Duodenal mucosa (tissue), 2 donors: Measurements from ENCODE around the gene COMP.

Experiments used
- H3K27ac ChIP-seq: one replicate; pipeline ENCODE4 v1.7.0; 2013; ENCODE audit warnings: low read depth, low read length
- H3K27me3 ChIP-seq, 2 donors: one replicate each; pipeline ENCODE4 v1.7.0; 2013; ENCODE audit warnings: low read length in 2 of 2, control low read depth in 1 of 2; ENCODE audit not compliant: insufficient read depth in 2 of 2, control insufficient read depth in 1 of 2
- H3K36me3 ChIP-seq, 2 donors: one replicate each; pipeline ENCODE4 v1.7.0; 2013; ENCODE audit warnings: low read length in 2 of 2, control low read depth in 1 of 2; ENCODE audit not compliant: insufficient read depth in 2 of 2, control insufficient read depth in 1 of 2
- H3K4me1 ChIP-seq, 2 donors: one replicate each; pipeline ENCODE4 v1.7.0; 2013; ENCODE audit warnings: low read length in 2 of 2, control low read depth in 1 of 2; ENCODE audit not compliant: insufficient read depth in 2 of 2, control insufficient read depth in 1 of 2
- H3K4me3 ChIP-seq, 2 donors: one replicate each; pipeline ENCODE4 v1.7.0; 2013; ENCODE audit warnings: low read length in 2 of 2, low read depth in 1 of 2
- H3K9ac ChIP-seq, 2 donors: one replicate each; pipeline ENCODE4 v1.7.0; 2013; ENCODE audit warnings: low read length in 2 of 2, low read depth in 1 of 2
- H3K9me3 ChIP-seq, 2 donors: one replicate each; pipeline ENCODE4 v1.7.0; 2013; ENCODE audit warnings: low read length in 2 of 2, control low read depth in 1 of 2; ENCODE audit not compliant: control insufficient read depth in 1 of 2

COMP gene

DNA sequence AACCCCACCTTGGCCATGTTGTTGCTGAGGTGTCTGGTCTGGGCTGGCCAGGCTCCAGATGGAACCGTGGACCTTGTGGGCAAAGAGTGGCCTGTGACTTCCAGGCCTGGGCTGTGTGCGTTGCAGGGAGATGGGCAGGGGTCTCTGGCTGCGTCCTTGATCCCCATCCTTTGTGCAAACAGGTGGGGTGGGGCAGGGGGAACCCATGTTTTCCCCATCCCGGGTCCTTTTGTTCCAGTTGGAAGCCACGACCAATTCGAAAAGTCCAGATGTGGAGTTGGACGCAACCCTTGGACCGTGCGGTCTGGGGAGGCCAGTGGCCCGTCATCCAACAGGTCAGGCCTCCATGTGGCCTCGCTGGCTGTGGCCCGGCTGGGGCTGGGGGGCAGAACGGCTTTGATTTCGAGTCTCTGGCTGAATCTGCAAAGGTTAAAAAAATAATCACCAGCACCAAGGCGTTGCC is 13.1 kb upstream of the COMP start:
- Histone ChIP-seq H3K9ac (no peak overlapping the region), H3K27me3 (peaks cover under 1 to 8% of the 10 kb centered on the region in 2 donors), H3K4me1 (peaks cover 2% of the 10 kb centered on the region in 2 donors), H3K36me3 (no peaks in the 10 kb centered on the region), H3K4me3 (no peak overlapping the region), H3K27ac (no peak overlapping the region), H3K9me3 (no peaks in the 10 kb centered on the region)

DNA sequence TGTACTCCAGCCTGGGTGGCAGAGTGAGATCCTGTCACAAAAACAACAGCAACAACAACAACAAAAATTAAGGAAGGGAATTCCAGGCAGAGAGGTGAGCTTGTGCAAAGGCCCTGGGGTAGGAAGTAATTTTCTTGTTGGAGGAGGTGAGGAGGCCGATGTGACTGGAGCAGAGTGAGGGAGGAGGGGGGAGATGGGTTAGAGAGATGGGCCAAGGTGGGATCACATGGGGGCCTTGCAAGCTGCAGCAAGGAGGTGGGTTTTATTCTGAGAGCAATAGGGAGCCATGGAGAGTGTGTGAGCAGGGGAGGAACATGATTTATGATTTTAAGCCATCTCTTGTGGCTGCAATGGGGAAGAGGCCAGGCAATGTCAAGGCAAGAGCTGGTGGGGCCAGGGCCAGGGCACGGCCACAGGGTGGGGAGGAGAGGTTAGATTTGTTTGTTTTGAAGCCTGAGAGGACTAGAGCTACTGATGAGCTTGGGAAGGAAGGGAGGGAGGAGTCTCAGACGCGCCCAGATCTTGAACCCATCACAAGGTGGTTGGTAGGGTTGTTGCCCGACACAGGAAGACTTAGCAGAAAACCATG is 12.5 kb upstream of the COMP start:
- Histone ChIP-seq H3K4me3 (no peak overlapping the region), H3K9ac (no peak overlapping the region), H3K9me3 (no peaks in the 10 kb centered on the region), H3K27ac (no peak overlapping the region), H3K27me3 (peaks cover 4 to 12% of the 10 kb centered on the region in 2 donors), H3K36me3 (no peaks in the 10 kb centered on the region), H3K4me1 (peaks cover 7% of the 10 kb centered on the region in 2 donors)

DNA sequence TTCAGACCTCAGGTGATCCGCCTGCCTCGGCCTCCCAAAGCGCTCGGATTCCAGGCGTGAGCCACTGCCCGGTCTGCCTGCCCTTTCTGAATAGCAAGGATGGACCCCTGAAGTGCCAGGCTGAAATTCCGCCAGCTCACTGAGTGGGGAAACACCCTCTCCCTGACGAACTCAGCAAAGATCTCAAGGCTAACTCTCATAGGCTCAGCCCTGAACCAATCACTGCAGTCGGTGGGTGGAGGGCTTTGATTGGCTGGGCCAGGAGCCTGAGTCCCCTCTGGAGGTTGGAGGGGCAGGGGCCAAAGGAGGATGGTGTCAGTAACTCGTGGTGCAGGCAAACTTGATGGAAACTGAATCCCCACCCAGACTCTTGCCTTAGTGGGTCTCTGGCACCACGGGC is 11.2 kb upstream of the COMP start:
- H3K4me1 ChIP-seq, result peaks cover 7 to 8% of the 10 kb centered on the region in 2 donors
- no peak overlapping the region for H3K9ac ChIP-seq
- no peak overlapping the region for H3K4me3 ChIP-seq
- H3K27me3 ChIP-seq, result peaks cover 4 to 14% of the 10 kb centered on the region in 2 donors
- no peaks in the 10 kb centered on the region for H3K9me3 ChIP-seq
- no peaks in the 10 kb centered on the region for H3K36me3 ChIP-seq
- H3K27ac ChIP-seq, result no peak overlapping the region

DNA sequence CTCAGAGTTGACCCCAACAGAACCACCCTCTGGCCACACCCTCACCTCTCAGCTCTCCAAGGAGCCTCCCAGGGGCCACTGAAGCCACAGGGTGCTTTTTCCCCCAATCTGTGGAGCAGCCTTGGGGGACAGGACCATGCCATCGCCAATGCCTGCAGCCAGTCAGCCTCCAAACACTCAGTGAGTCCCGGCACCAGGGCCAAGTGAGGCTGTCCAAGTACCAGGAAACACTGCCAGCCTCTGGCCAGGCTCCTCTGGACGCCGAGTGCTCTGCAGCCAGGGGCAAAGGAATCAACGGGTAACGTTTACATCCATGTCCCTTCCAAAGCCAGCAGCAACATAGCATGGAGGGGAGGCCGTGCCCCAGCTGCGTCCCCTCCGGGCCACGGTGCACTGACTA is 9.5 kb upstream of the COMP start:
- Histone ChIP-seq H3K9me3 (no peaks in the 10 kb centered on the region), H3K27me3 (peaks cover 12 to 25% of the 10 kb centered on the region in 2 donors)

DNA sequence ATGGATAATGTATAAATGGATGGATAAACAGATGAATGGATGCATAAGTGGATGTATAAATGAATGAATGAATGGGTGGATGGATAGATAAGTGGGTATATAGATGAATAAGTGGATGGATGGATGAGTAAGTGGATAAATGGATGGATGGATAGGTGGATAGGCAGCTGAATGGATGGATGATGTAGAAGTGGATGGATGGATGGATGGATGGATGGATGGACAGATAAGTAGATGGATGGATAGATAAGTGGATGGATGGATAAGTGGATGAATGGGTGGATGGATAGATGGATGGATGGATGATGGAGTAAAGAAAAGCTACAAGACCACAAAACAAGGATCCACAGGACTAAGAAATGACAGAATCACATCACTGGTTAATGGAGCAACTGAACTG is 9.0 kb upstream of the COMP start:
- H3K27ac ChIP-seq, result no peak overlapping the region
- no peaks in the 10 kb centered on the region for H3K36me3 ChIP-seq
- H3K4me1 ChIP-seq, result peaks cover 7 to 8% of the 10 kb centered on the region in 2 donors
- H3K4me3 ChIP-seq, result no peak overlapping the region
- H3K9me3 ChIP-seq, result no peaks in the 10 kb centered on the region
- peaks cover 16 to 28% of the 10 kb centered on the region in 2 donors for H3K27me3 ChIP-seq
- H3K9ac ChIP-seq, result no peak overlapping the region

More for the DNA sequence above, 9.5 kb upstream of the COMP start:
- Histone ChIP-seq H3K4me1 (peaks cover 7 to 8% of the 10 kb centered on the region in 2 donors), H3K27ac (no peak overlapping the region), H3K9ac (no peak overlapping the region), H3K36me3 (no peaks in the 10 kb centered on the region), H3K4me3 (no peak overlapping the region)

DNA sequence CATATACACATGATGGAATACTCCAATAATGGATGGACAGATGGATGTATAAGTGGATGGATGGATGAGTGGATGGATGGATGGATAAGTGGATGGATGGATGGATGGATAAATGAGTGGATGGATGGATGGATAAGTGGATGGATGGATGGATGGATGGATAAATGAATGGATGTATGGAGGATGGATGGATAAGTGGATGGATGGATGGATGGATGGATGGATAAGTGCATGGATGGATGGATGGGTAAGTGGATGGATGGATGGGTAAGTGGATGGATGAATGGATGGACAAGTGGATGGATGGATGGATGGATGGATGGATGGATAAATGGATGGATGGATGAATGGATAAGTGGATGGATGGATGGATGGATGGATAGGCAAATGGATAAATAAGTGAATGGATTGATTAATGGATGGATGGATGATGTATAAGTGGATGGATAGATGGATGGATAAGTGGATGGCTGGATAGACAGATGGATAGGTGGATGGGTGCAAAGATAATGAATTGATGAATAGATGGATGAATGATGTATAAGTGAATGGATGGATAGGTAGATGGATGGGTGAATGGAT is 8.4 kb upstream of the COMP start:
- H3K27me3 ChIP-seq, result peaks cover 20 to 28% of the 10 kb centered on the region in 2 donors
- H3K9me3 ChIP-seq, result no peaks in the 10 kb centered on the region
- H3K27ac ChIP-seq, result no peak overlapping the region
- H3K4me3 ChIP-seq, result no peak overlapping the region
- no peaks in the 10 kb centered on the region for H3K36me3 ChIP-seq
- peaks cover 7 to 8% of the 10 kb centered on the region in 2 donors for H3K4me1 ChIP-seq
- no peak overlapping the region for H3K9ac ChIP-seq

DNA sequence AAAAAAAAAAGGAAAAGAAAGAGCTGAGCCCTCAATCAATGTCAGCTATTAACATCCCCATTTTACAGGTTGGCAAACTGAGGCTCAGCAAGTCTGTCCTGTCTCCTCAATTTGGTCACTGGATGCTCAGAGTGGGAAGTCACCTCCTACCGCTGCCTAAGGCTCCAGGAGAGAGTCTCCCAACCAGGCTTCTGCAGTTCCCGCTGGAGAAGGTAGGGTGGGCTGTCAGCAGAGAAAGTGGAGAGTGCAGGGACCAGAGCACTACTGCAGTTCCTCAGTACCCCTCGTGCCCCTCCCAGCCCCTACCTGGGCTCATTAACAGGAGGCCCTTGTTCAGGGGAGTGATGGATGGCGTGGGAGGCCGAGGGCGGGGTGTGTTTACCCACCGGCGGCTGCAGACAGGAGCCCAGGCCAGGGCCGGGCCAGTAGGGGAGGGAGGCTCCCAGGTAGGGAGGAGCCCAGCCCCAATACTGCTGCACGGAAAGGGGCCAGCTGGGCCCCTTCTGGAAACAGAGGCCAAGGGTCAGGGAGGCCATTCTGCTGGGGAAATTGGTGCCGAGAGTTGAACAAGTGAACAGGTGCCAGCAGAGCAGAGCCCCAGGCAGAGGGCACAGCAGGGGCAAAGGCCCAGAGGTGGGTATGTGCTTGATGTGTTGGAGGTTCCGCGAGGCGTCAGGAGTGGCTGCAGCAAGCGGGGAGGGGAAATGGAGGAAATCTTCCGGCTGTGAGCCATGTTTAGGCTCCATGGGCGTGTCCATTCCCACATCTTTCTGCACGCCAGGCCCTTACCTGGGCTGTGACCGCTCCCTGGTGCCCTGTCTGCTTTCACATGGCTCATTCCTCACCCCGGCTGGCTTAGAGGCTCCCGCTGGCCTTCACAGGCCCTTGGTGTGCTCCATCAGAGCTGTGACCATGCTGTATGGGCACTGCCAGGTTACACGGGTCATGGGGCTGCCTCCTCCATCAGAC is 7.6 kb upstream of the COMP start:
- Histone ChIP-seq H3K4me3 (no peak overlapping the region), H3K27me3 (peaks cover 20 to 30% of the 10 kb centered on the region in 2 donors)

DNA sequence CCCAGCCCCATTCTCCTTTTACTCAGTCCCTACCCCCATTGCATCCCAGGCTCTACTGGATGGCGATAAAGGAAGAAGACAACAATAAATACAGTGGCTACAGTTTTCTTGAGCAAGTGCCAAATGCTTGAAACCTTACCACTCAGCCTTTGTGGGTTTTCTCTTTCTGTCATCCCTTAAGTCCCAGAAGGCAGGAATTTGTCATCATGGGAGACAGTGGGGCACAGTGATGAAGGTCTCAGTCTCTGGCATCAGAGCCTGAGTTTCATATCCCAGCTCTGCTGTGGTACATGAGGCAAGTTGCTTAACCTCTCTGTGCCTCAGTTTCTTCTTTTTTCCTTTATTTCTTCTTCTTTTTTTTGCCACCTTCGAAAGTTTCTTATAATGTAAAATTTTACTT is 5.1 kb upstream of the COMP start:
- no peak overlapping the region for H3K4me3 ChIP-seq
- H3K4me1 ChIP-seq, result peaks cover 7 to 8% of the 10 kb centered on the region in 2 donors
- peaks cover 30 to 51% of the 10 kb centered on the region in 2 donors for H3K27me3 ChIP-seq
- H3K9me3 ChIP-seq, result no peaks in the 10 kb centered on the region
- H3K27ac ChIP-seq, result no peak overlapping the region
- no peak overlapping the region for H3K9ac ChIP-seq
- no peaks in the 10 kb centered on the region for H3K36me3 ChIP-seq

More for the DNA sequence above, 7.6 kb upstream of the COMP start:
- Histone ChIP-seq H3K9ac (no peak overlapping the region), H3K9me3 (no peaks in the 10 kb centered on the region), H3K4me1 (peaks cover 7 to 8% of the 10 kb centered on the region in 2 donors), H3K27ac (no peak overlapping the region), H3K36me3 (no peaks in the 10 kb centered on the region)

DNA sequence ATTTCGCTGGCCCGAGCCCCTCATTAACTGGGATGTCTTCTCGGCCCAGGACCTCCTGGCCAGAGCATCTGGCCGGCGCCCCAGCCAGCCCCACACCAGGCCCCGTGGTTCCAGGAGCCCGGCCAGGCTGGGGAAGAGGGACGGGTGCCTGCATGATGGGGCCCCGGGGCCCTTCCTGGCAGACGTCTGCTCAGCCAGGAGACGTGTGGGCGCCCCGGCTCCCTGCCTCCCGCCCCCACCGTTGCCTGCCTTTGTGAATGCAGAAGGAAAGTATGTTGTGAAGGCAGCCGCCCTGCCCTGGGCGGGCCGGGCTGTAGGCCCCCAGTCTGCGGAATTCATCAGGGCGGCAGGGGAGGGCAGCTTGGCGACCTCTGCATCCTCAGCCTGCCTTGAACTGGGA is 4.4 kb upstream of the COMP start:
- no peaks in the 10 kb centered on the region for H3K36me3 ChIP-seq
- no peak overlapping the region for H3K9ac ChIP-seq
- no peak overlapping the region for H3K4me3 ChIP-seq
- peaks cover 7 to 8% of the 10 kb centered on the region in 2 donors for H3K4me1 ChIP-seq
- no peak overlapping the region for H3K27ac ChIP-seq
- H3K27me3 ChIP-seq, result peaks cover 37 to 54% of the 10 kb centered on the region in 2 donors
- H3K9me3 ChIP-seq, result no peaks in the 10 kb centered on the region

DNA sequence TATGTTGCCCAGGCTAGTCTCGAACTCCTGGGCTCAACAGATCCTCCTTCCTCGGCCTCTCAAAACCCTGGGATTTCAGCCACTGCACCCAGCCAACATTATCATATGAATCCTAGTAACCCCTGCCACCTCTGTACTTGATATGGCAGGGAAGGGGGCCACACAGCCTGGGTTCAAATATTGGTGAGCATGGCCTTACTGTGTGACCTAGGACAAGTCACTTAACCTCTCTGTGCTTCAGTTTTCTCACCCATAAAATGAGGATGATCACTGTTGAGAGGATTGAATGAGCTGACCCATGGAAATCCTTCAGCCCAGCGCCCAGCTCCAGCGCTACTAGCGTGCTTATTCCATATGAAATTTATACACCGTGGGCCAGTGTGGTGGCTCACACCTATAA is 3.6 kb upstream of the COMP start:
- Histone ChIP-seq H3K4me1 (peaks cover 7 to 8% of the 10 kb centered on the region in 2 donors), H3K27me3 (peaks cover 45 to 57% of the 10 kb centered on the region in 2 donors), H3K9ac (no peak overlapping the region), H3K27ac (no peak overlapping the region), H3K9me3 (no peaks in the 10 kb centered on the region), H3K4me3 (no peak overlapping the region), H3K36me3 (no peaks in the 10 kb centered on the region)
